Spleen (tissue), 7 donors: ENCODE data around the gene VRK1.

ENCODE experiments used
- CTCF ChIP-seq, 11 experiments: fragments of 200-600 bp in 7 of 11; fragments of 450-650 bp in 4 of 11; sonication (generic) in 4 of 11; IDR thresholded peaks in 8 of 11; conservative IDR thresholded peaks in 3 of 11; 1 replicate in 7 of 11; 2 replicates in 4 of 11; pipeline versions ENCODE4 v1.4.0 to v1.8.0; 2016 to 2021; ENCODE audit warnings: antibody characterized with exemption in 11 of 11, inconsistent platforms in 4 of 11, mild to moderate bottlenecking in 1 of 11
- POLR2A ChIP-seq, 3 donors: fragments of 450-650 bp; IDR thresholded peaks; one replicate each; pipeline ENCODE4 v1.5.1; 2017; ENCODE audit warnings: antibody characterized with exemption in 3 of 3, mild to moderate bottlenecking in 1 of 3
- donor health status: DM: no; HTN: no; CAD: no; lungs with moderate emphysema.
- donor health status: DM: no; HTN: no; CAD: no.
- donor health status: DM: no; HTN: no; CAD: no.

- no peak for TF ChIP-seq CTCF (IDR thresholded peaks at IDR 0.05 in 8 of 11, conservative IDR thresholded peaks at IDR 0.05 in 3 of 11)
- TF ChIP-seq POLR2A (IDR thresholded peaks at IDR 0.05), result no peak
Observed at GRCh38 chr14:96752594-96752993, 44.6 kb upstream of the VRK1 start.
